Stomach (tissue), 9 donors: ENCODE data around the gene MICAL3. TPM values are rescaled to one million over a fixed set of nuclear protein-coding genes. Genes with fewer than 3 reads are reported as not detected.

Experiments used
- DNase-seq, 2 donors: peaks; one replicate each; pipeline versions ENCODE4 v3.0.0 to v3.0.0-alpha.2; 2013 to 2019
- H3K27ac ChIP-seq, 5 donors: fragments of 200-600 bp in 4 of 5; sonication (generic) in 4 of 5; one replicate each; pipeline ENCODE4 v1.5.1; 2013 to 2019; ENCODE audit warnings: mild to moderate bottlenecking in 1 of 5, moderate library complexity in 1 of 5
- H3K27me3 ChIP-seq, 3 donors: fragments of 200-600 bp; sonication (generic); one replicate each; pipeline ENCODE4 v1.5.1; 2017 to 2019; ENCODE audit warnings: mixed run types in 1 of 3
- H3K36me3 ChIP-seq, 4 donors: fragments of 200-600 bp; sonication (generic); 1 replicate in 3 of 4; 2 replicates in 1 of 4; pipeline ENCODE4 v1.5.1; 2016 to 2019
- H3K4me1 ChIP-seq, 4 donors: fragments of 200-600 bp; sonication (generic); one replicate each; pipeline ENCODE4 v1.5.1; 2016 to 2019
- H3K4me3 ChIP-seq, 4 donors: fragments of 200-600 bp; sonication (generic) in 3 of 4; one replicate each; pipeline ENCODE4 v1.5.1; 2016 to 2019; ENCODE audit warnings: mild to moderate bottlenecking in 1 of 4
- H3K9me3 ChIP-seq, 4 donors: fragments of 200-600 bp; sonication (generic); one replicate each; pipeline ENCODE4 v1.5.1; 2016 to 2019
- CTCF ChIP-seq, 7 experiments: fragments of 450-650 bp in 4 of 7; fragments of 200-600 bp in 3 of 7; sonication (generic) in 3 of 7; IDR thresholded peaks; one replicate each; pipeline ENCODE4 v1.5.1; 2016 to 2019; ENCODE audit warnings: antibody characterized with exemption in 7 of 7, control low read depth in 2 of 7, mild to moderate bottlenecking in 1 of 7
- EP300 ChIP-seq: sonication (generic); formaldehyde crosslinking; IDR thresholded peaks from one replicate; pipeline ENCODE4 v1.6.1; 2017; ENCODE audit warnings: antibody characterized with exemption
- POLR2A ChIP-seq, 4 donors: fragments of 450-650 bp; IDR thresholded peaks; one replicate each; pipeline ENCODE4 v1.6.1; 2016; ENCODE audit warnings: antibody characterized with exemption in 4 of 4, control low read depth in 2 of 4, mild to moderate bottlenecking in 1 of 4, moderate library complexity in 1 of 4
- POLR2AphosphoS5 ChIP-seq, 3 donors: sonication (generic); formaldehyde crosslinking; IDR thresholded peaks; one replicate each; pipeline ENCODE4 v1.6.1; 2016; ENCODE audit warnings: antibody characterized with exemption in 3 of 3
- WGBS, 5 donors: extraction: QIAGEN DNeasy Blood & Tissue Kit in 3 of 5; methylation state at CpG; one replicate each; pipeline versions ENCODE4 v1.1.5 to v1.1.7; 2013 to 2018; 5-methylcytosine and 5-hydroxymethylcytosine counted together
- intact Hi-C: fragments of 100-400 bp; cut with DNase I; formaldehyde crosslinking; loops from one replicate; pipeline ENCODE4 v1.15.1; 2023; ENCODE audit warnings: low total_unique reads
- polyA plus RNA-seq, 3 donors: library from polyadenylated mRNA; stranded (reverse); fragments of 200-250 nt; gene quantifications; one replicate each; pipeline ENCODE4 v1.2.3, GENCODE V29; 2013
- total RNA-seq, 5 donors: library from RNA; depleted of rRNA; stranded (reverse); fragments of >200 nt; gene quantifications; one replicate each; pipeline versions ENCODE4 v1.1.0 to v1.2.3, GENCODE V29; 2014 to 2016
- donor health status: healthy with polysubstance abuse.
- donor health status: Bipolar disorder and iron deficiency.
- donor health status: healthy.

The MICAL3 gene
- total and polyA plus RNA-seq, 8 donors = 3.5 to 130 (median 24.0) TPM

- DNase-seq = no peak
- Histone ChIP-seq H3K9me3 (no peaks in the 10 kb centered on the region), H3K36me3 (no peaks in the 10 kb centered on the region), H3K27ac (no peak overlapping the region), H3K4me1 (peaks cover 12 to 40% (median 24%) of the 10 kb centered on the region in 4 donors), H3K27me3 (peaks cover 0 to 8% (median 0%) of the 10 kb centered on the region in 3 donors), H3K4me3 (no peak overlapping the region)
- TF ChIP-seq CTCF (IDR thresholded peaks at IDR 0.05) = no peak
- TF ChIP-seq EP300 = no peak
- no peak for TF ChIP-seq POLR2AphosphoS5 (IDR thresholded peaks at IDR 0.05)
- TF ChIP-seq POLR2A (IDR thresholded peaks at IDR 0.05) = no peak
- 74 to 84% (median 79%) methylated on average over 13 to 19 of the region's 19 CpGs for WGBS, 5 donors
- intact Hi-C loops = no loop called here
Measured at GRCh38 chr22:17780116-17780740, 244.1 kb downstream of the MICAL3 start.

- H3K27me3 ChIP-seq = peaks cover 0 to 8% (median 0%) of the 10 kb centered on the region in 3 donors
- H3K4me1 ChIP-seq = peaks cover 12 to 47% (median 29%) of the 10 kb centered on the region in 4 donors
- no peak overlapping the region for H3K4me3 ChIP-seq
- 71 to 81% (median 76%) methylated on average over 21 to 27 of the region's 27 CpGs for WGBS, 5 donors
- DNase-seq = no peak
- H3K9me3 ChIP-seq = no peaks in the 10 kb centered on the region
- TF ChIP-seq POLR2A (IDR thresholded peaks at IDR 0.05) = no peak
- TF ChIP-seq POLR2AphosphoS5 (IDR thresholded peaks at IDR 0.05) = no peak
- intact Hi-C loops = no loop called here
- H3K27ac ChIP-seq = no peak overlapping the region
- no peaks in the 10 kb centered on the region for H3K36me3 ChIP-seq
Measured at GRCh38 chr22:17779286-17780115, 244.9 kb downstream of the MICAL3 start.

- intact Hi-C loops = no loop called here
- H3K4me1 ChIP-seq = peaks cover 15 to 51% (median 34%) of the 10 kb centered on the region in 4 donors
- H3K27me3 ChIP-seq = peaks cover 0 to 8% (median 0%) of the 10 kb centered on the region in 3 donors
- 88 to 97% (median 95%) methylated on average over 12 to 23 of the region's 23 CpGs for WGBS, 5 donors
- no peaks in the 10 kb centered on the region for H3K36me3 ChIP-seq
- peak overlapping the region in 1 of 4 donors; percentile 33 for H3K4me3 ChIP-seq
- no peaks in the 10 kb centered on the region for H3K9me3 ChIP-seq
- no peak for DNase-seq
- TF ChIP-seq POLR2AphosphoS5 (IDR thresholded peaks at IDR 0.05) (no peak), EP300 (no peak), CTCF (IDR thresholded peaks at IDR 0.05) (no peak), POLR2A (IDR thresholded peaks at IDR 0.05) (no peak)
- H3K27ac ChIP-seq = no peak overlapping the region
Measured at GRCh38 chr22:17778412-17778976, 245.9 kb downstream of the MICAL3 start.

- DNase-seq = no peak
- H3K27me3 ChIP-seq = peaks cover 0 to 8% (median 0%) of the 10 kb centered on the region in 3 donors
- H3K36me3 ChIP-seq = no peaks in the 10 kb centered on the region
- H3K4me1 ChIP-seq = peaks cover 23 to 59% (median 39%) of the 10 kb centered on the region in 4 donors
- H3K4me3 ChIP-seq = peak overlapping the region; percentile 20 to 38 (median 34)
- peak overlapping the region; percentile 37 to 85 (median 66) for H3K27ac ChIP-seq
- WGBS, 5 donors = 63 to 81% (median 70%) methylated on average over 6 of the region's 6 CpGs
- H3K9me3 ChIP-seq = no peaks in the 10 kb centered on the region
- intact Hi-C loops = no loop called here
- TF ChIP-seq POLR2AphosphoS5 (IDR thresholded peaks at IDR 0.05) (no peak), CTCF (IDR thresholded peaks at IDR 0.05) (no peak), POLR2A (IDR thresholded peaks at IDR 0.05) (no peak), EP300 (no peak)
Measured at GRCh38 chr22:17777717-17778044, 246.7 kb downstream of the MICAL3 start.
